ENCODE results near the gene SND1. TPM values are rescaled to one million over a fixed set of nuclear protein-coding genes. Genes with fewer than 3 reads are reported as not detected.

Gene SND1
- total and polyA plus RNA-seq, 2 of the 4 experiments (the other 2 are of a cell fraction) = 154 to 294 TPM

- H3K18ac ChIP-seq (ENCODE audit: low read depth, low read length) = no peak overlapping the region
- ATAC-seq (ENCODE audit: low read depth) = no peak
- H4K5ac ChIP-seq (ENCODE audit: low read depth, low read length) = no peak overlapping the region
- H2AK5ac ChIP-seq (ENCODE audit: low read depth, low read length) = no peak overlapping the region
- H3K9me1 ChIP-seq (ENCODE audit: insufficient read depth, low read length) = peaks cover 25% of the 10 kb centered on the region
- no peak overlapping the region for H3K56ac ChIP-seq (ENCODE audit: extremely low read depth, insufficient read depth, low read length)
- H4K8ac ChIP-seq (ENCODE audit: low read depth in 2 of 2, low read length in 2 of 2) = no peak overlapping the region
- no peaks in the 10 kb centered on the region for H3K27me3 ChIP-seq (ENCODE audit: control insufficient read depth, insufficient read depth, low read length)
- H3K4ac ChIP-seq (ENCODE audit: low read depth, low read length) = no peak overlapping the region
- intact Hi-C loops (cut with micrococcal nuclease) = no loop called here
- in situ Hi-C loops (cut with MboI; ENCODE audit: low sequenced_read_pairs) = no loop called here
- H2BK5ac ChIP-seq (ENCODE audit: low read depth, low read length, poor library complexity, severe bottlenecking) = no peak overlapping the region
- no peak overlapping the region for H3K14ac ChIP-seq (replicated peaks; ENCODE audit: low read depth, low read length)
- H2BK120ac ChIP-seq (ENCODE audit: low read depth, low read length) = no peak overlapping the region
- H3K79me1 ChIP-seq (ENCODE audit: low read depth in 1 of 2, low read length in 2 of 2) = peaks cover 36 to 79% of the 10 kb centered on the region in 2 experiments
- no peak overlapping the region for H2AK9ac ChIP-seq (replicated peaks; ENCODE audit: low read depth, low read length, poor library complexity)
- no peaks in the 10 kb centered on the region for H3K9me3 ChIP-seq (ENCODE audit: control insufficient read depth, insufficient read depth, low read length)
- H4K91ac ChIP-seq (ENCODE audit: insufficient read depth, low read depth, low read length) = no peak overlapping the region
- H3K4me2 ChIP-seq (ENCODE audit: low read depth, low read length) = no peak overlapping the region
- no peak for DNase-seq
- dilution Hi-C loops (cut with HindIII; ENCODE audit: low sequenced_read_pairs, unreplicated experiment) = no loop called here
- no peak overlapping the region for H2AFZ ChIP-seq (replicated peaks; ENCODE audit: low read length, poor library complexity)
- peaks cover 2% of the 10 kb centered on the region; the same call in 1 of the 2 replicates for H3K36me3 ChIP-seq (ENCODE audit: control insufficient read depth, insufficient read depth, low read length)
- H3K4me1 ChIP-seq (ENCODE audit: control insufficient read depth, insufficient read depth, low read length) = peaks cover 3% of the 10 kb centered on the region
- no peak overlapping the region for H3K4me3 ChIP-seq (ENCODE audit: insufficient read depth, low read depth, low read length)
- H3K23ac ChIP-seq (ENCODE audit: low read depth, low read length) = no peak overlapping the region
- BruUV-seq (replicated peaks) = no TSS peak
- no peak overlapping the region for H3K27ac ChIP-seq (ENCODE audit: insufficient read depth, low read length)
- ChIA-PET CTCF (no interaction called here), POLR2A (ENCODE audit: unreplicated experiment) (no interaction called here)
- H2BK20ac ChIP-seq (ENCODE audit: low read depth, low read length) = no peak overlapping the region
- no CpG with 5 or more reads among the region's 6 CpGs for WGBS, 2 experiments (ENCODE audit: extremely low coverage in 2 of 2, insufficient read length in 1 of 2)
- TF ChIP-seq MXI1 (IDR thresholded peaks at IDR 0.05; ENCODE audit: borderline replicate concordance, low read depth, low read length) (no peak), RCOR1 (IDR thresholded peaks at IDR 0.05; ENCODE audit: insufficient replicate concordance, low read length) (no peak), NFE2L2 (IDR thresholded peaks at IDR 0.05; ENCODE audit: low read depth, low read length) (no peak), USF2 (IDR thresholded peaks at IDR 0.05; ENCODE audit: low read depth, low read length) (no peak), RAD21 (IDR thresholded peaks at IDR 0.05; ENCODE audit: low read length) (no peak), RFX5 (IDR thresholded peaks at IDR 0.05; ENCODE audit: low read depth, low read length) (no peak), CHD1 (IDR thresholded peaks at IDR 0.05; ENCODE audit: low read depth, low read length) (no peak)
- no peak overlapping the region for H2BK15ac ChIP-seq (ENCODE audit: low read depth, low read length)
- peaks cover 58% of the 10 kb centered on the region for H4K20me1 ChIP-seq (ENCODE audit: insufficient read depth, low read length)
- H3K9ac ChIP-seq (ENCODE audit: low read depth, low read length) = no peak overlapping the region
Observed at GRCh38 chr7:127870231-127870907, 218.4 kb downstream of the SND1 start.
